Embryonic facial prominence (tissue), 1 donor: ENCODE data around the gene SLC11A2.
"Not testable (repeated sequence)": the region's sequence is repeated elsewhere in the genome, so short reads cannot be mapped to it uniquely, and the experiment has no call there.

Source experiments
- DNase-seq: peaks from one replicate; pipeline ENCODE4 v3.0.0-alpha.2; 2016; ENCODE audit errors: extremely low spot score

SLC11A2 gene

DNA sequence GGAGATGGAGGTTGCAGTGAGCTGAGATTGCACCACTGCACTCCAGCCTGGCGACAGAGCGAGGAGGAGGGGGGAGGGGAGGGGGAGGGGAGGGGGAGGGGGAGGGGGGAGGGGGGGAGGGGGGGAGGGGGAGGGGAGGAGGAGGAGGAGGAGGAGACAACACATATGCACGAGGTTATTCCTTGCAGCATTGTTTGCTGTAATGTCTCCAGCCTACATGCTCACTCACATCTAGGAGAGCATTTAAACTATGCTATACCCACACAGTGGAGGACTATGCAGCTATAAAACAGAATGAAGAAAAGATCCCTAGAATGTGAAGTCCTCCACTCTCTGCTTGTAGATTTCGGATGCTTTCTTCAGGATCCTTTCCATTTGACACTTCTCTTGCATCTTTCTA is 77.4 kb downstream of the SLC11A2 start:
- no peak for DNase-seq

GRCh38 chr12:50947933-50948626 is 78.1 kb downstream of the SLC11A2 start:
- DNase-seq: no peak

DNA sequence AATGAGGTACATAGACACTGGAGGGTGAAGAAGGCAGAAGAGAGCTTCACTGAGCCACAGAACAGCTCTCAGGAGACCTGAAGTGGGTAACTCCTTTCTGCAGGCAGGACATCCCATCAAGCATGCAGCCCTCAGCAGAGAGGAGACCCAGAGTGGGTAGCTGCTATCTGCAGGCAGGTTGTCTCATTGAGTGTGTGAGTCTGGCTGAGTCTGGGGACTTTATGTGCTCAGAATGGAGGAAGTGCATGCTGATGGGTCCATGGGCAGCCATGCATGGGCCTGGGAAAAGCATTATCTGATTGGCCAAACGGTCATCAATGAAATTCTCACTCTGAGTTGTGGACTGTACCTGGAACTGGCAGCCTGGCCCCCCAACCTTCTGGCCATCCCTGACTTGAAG is 88.5 kb downstream of the SLC11A2 start:
- no peak for DNase-seq

GRCh38 chr12:50936821-50937530 is 89.2 kb downstream of the SLC11A2 start:
- DNase-seq: no peak

DNA sequence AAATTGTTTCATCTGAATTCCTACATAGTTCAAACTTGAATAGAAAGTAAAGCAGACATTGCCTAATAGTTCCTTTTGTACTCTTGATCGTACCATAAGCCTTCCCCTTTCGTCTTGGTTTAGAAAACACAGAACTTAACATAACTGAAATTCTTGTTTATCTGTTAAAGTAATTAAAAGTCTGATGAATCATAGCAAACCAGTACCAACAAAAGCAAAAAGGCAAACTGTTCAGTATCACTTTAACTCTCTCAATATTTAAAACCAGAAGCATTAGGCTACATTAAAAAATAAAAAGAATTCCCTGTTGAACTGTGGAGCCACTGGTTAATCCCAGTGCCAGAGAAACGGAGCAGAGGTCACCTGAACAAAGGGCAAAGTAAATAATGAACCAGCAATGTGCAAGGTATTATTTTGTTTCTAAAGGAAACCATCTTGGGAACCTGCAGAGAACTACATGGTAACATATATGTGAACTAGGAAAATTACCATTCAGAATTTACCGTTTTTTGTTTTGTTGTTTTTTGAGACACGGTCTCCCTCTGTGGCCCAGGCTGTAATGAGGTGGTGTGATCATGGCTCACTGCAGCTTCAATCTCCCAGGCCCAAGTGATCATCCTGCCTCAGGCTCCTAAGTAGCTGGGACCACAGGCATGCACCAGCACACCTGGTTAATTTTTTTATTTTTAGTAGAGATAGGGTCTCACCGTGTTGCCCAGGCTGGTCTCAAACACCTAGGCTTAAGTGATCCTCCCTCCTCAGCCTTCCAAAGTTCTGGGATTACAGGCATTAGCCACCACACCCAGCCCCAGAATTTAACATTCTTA is 91.0 kb downstream of the SLC11A2 start:
- DNase-seq: no peak

DNA sequence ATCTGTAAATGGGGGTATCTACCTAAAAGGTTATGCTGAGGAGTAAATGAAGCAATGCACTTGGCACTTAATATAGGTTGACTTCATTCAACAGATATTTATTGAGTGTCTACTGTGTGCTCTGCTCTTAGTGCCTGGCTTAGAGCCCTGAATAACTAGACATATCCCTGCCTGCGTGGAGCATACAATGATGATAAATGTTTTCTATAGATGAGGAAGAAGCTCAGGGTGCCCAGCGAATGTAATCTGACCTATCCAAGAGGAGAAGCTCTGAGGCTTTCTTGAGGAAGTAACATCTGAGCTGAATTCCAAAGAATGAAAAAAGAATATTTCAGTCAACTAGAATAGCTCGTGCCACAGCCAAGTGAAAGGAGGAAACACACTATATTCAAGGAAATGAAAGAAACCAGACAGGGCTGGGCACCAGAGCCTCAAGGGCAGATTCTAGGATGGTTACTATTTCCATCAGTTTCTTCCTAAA is 91.8 kb downstream of the SLC11A2 start:
- DNase-seq: no peak

DNA sequence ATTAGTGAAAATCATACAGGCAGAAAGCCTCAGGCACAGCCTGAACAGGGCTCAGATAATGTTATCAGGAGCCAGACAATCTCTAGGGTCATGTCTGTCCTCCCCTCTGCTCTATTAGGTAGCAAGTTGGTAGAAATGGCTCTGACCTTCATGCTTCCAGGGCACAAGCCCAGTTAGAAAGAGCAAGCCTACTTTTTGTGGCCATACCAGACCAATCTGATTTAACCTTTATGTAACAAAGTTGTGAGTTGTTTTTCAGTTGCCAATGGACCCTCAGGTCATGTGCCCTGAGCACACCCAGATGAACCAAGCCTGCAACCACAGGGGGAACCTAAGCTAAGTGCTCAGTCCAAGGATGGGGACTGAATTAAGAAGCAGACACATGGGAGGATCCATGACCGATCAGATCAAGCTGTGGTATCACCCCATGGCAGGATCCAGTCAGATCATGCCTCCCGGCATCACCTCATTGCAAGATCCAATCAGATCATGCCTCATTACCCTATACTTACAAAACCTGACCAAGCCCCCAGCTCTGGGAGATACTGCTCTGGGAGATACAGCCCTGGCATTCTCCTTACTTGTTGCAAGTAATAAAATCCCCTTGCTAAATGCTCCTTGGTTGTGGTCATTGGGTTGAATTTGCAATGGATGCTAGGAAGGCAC is 92.6 kb downstream of the SLC11A2 start:
- DNase-seq: no peak

- no peak for DNase-seq
These were observed 93.3 kb downstream of the SLC11A2 start for GRCh38 chr12:50932787-50933280.

- DNase-seq: not testable (repeated sequence)
These were observed 95.7 kb downstream of the SLC11A2 start for GRCh38 chr12:50930477-50930876.

- DNase-seq: no peak
These were observed 96.4 kb downstream of the SLC11A2 start for GRCh38 chr12:50929831-50930230.
